Body of pancreas (tissue), 4 donors: ENCODE measurements around the gene OR51B4.

ENCODE experiments used
- POLR2A ChIP-seq, 3 donors: fragments of 450-650 bp; IDR thresholded peaks; one replicate each; pipeline ENCODE4 v1.6.1; 2016; ENCODE audit warnings: antibody characterized with exemption in 3 of 3, mild to moderate bottlenecking in 2 of 3
- TF ChIP-seq, protein P1 (sequence below), 7 experiments: fragments of 450-650 bp in 4 of 7; fragments of 200-600 bp in 3 of 7; sonication (generic) in 3 of 7; IDR thresholded peaks; one replicate each; pipeline ENCODE4 v1.5.1; 2016 to 2019; ENCODE audit warnings: antibody characterized with exemption in 7 of 7

DNA sequence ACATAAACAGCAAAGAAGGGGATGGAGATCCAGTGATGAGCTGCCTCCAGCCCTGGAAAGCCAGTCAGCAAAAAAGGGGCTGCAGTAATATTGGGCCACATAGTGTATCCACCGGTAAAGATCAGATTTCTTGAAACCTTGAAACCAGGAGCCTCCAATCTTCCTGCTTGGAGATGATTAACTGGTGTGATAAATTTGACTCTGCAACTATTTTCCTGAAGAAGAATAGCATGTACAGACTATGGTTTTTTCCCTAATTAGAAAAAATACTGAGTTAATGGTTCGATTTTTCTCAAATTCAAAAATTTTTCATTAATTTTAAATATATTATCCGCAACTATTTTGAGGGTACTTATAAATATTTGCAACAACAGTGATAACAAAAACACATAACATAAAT, 22.5 kb upstream of the OR51B4 start, which contains the start of gene OR51B2:
- TF ChIP-seq, protein P1, sequence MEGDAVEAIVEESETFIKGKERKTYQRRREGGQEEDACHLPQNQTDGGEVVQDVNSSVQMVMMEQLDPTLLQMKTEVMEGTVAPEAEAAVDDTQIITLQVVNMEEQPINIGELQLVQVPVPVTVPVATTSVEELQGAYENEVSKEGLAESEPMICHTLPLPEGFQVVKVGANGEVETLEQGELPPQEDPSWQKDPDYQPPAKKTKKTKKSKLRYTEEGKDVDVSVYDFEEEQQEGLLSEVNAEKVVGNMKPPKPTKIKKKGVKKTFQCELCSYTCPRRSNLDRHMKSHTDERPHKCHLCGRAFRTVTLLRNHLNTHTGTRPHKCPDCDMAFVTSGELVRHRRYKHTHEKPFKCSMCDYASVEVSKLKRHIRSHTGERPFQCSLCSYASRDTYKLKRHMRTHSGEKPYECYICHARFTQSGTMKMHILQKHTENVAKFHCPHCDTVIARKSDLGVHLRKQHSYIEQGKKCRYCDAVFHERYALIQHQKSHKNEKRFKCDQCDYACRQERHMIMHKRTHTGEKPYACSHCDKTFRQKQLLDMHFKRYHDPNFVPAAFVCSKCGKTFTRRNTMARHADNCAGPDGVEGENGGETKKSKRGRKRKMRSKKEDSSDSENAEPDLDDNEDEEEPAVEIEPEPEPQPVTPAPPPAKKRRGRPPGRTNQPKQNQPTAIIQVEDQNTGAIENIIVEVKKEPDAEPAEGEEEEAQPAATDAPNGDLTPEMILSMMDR (IDR thresholded peaks at IDR 0.05): no peak
- TF ChIP-seq POLR2A (IDR thresholded peaks at IDR 0.05): no peak
